Subcutaneous abdominal adipose tissue (tissue), 5 donors: ENCODE data around the gene PARP15.
"Not testable (repeated sequence)": the region's sequence is repeated elsewhere in the genome, so short reads cannot be mapped to it uniquely, and the experiment has no call there.

Experiments used
- H3K27ac ChIP-seq: one replicate; pipeline ENCODE4 v1.7.0; 2013; ENCODE audit warnings: low read depth, mild to moderate bottlenecking, inconsistent platforms, low read length, moderate library complexity
- H3K27me3 ChIP-seq, 5 donors: one replicate each; pipeline ENCODE4 v1.7.0; 2013; ENCODE audit warnings: low read length in 5 of 5, inconsistent platforms in 1 of 5; ENCODE audit not compliant: control insufficient read depth in 5 of 5, insufficient read depth in 4 of 5
- H3K36me3 ChIP-seq, 5 donors: one replicate each; pipeline ENCODE4 v1.7.0; 2013; ENCODE audit warnings: low read length in 5 of 5; ENCODE audit not compliant: control insufficient read depth in 5 of 5, insufficient read depth in 5 of 5
- H3K4me1 ChIP-seq, 5 donors: one replicate each; pipeline ENCODE4 v1.7.0; 2013; ENCODE audit warnings: low read length in 5 of 5, mild to moderate bottlenecking in 3 of 5, moderate library complexity in 1 of 5; ENCODE audit not compliant: control insufficient read depth in 5 of 5, insufficient read depth in 5 of 5
- H3K4me3 ChIP-seq, 5 donors: one replicate each; pipeline ENCODE4 v1.7.0; 2013; ENCODE audit warnings: low read length in 5 of 5, low read depth in 1 of 5
- H3K9ac ChIP-seq, 5 donors: one replicate each; pipeline ENCODE4 v1.7.0; 2013; ENCODE audit warnings: low read length in 5 of 5, mild to moderate bottlenecking in 4 of 5, moderate library complexity in 3 of 5
- H3K9me3 ChIP-seq, 5 donors: one replicate each; pipeline ENCODE4 v1.7.0; 2013; ENCODE audit warnings: low read length in 5 of 5; ENCODE audit not compliant: control insufficient read depth in 5 of 5
- donor health status: healthy.
- donor health status: healthy.
- donor health status: healthy.
- donor health status: healthy.
- donor health status: healthy.

PARP15 gene

GRCh38 chr3:122658336-122658735 is 80.9 kb downstream of the PARP15 start:
- not testable (repeated sequence) for H3K27me3 ChIP-seq, H3K9ac ChIP-seq, H3K9me3 ChIP-seq, H3K4me1 ChIP-seq, H3K27ac ChIP-seq, H3K36me3 ChIP-seq, H3K4me3 ChIP-seq

- Histone ChIP-seq H3K9ac (no peak overlapping the region), H3K27ac (no peak overlapping the region), H3K4me3 (no peak overlapping the region), H3K9me3 (peaks cover 0 to 4% (median 0%) of the 10 kb centered on the region in 5 donors), H3K4me1 (no peaks in the 10 kb centered on the region), H3K27me3 (peaks cover 0 to 4% (median 0%) of the 10 kb centered on the region in 5 donors), H3K36me3 (no peaks in the 10 kb centered on the region)
Measured at GRCh38 chr3:122660297-122660974, 83.0 kb downstream of the PARP15 start.

- H3K4me3 ChIP-seq, result no peak overlapping the region
- no peaks in the 10 kb centered on the region for H3K4me1 ChIP-seq
- H3K36me3 ChIP-seq, result no peaks in the 10 kb centered on the region
- peaks cover 0 to 4% (median 0%) of the 10 kb centered on the region in 5 donors for H3K9me3 ChIP-seq
- H3K27me3 ChIP-seq, result peaks cover 0 to 4% (median 0%) of the 10 kb centered on the region in 5 donors
- no peak overlapping the region for H3K9ac ChIP-seq
- H3K27ac ChIP-seq, result no peak overlapping the region
Measured at GRCh38 chr3:122661633-122662032, 84.2 kb downstream of the PARP15 start.

GRCh38 chr3:122662505-122662904 is 85.1 kb downstream of the PARP15 start:
- no peak overlapping the region for H3K4me3 ChIP-seq
- peaks cover 0 to 4% (median 0%) of the 10 kb centered on the region in 5 donors for H3K27me3 ChIP-seq
- H3K27ac ChIP-seq, result no peak overlapping the region
- no peaks in the 10 kb centered on the region for H3K36me3 ChIP-seq
- no peak overlapping the region for H3K9ac ChIP-seq
- H3K9me3 ChIP-seq, result peaks cover 0 to 4% (median 0%) of the 10 kb centered on the region in 5 donors
- H3K4me1 ChIP-seq, result no peaks in the 10 kb centered on the region

GRCh38 chr3:122665226-122665786 is 87.9 kb downstream of the PARP15 start:
- H3K27ac ChIP-seq, result no peak overlapping the region
- peaks cover 0 to 4% (median 0%) of the 10 kb centered on the region in 5 donors for H3K9me3 ChIP-seq
- no peak overlapping the region for H3K9ac ChIP-seq
- no peaks in the 10 kb centered on the region for H3K4me1 ChIP-seq
- no peak overlapping the region for H3K4me3 ChIP-seq
- no peaks in the 10 kb centered on the region for H3K36me3 ChIP-seq
- peaks cover 0 to 4% (median 0%) of the 10 kb centered on the region in 5 donors for H3K27me3 ChIP-seq

GRCh38 chr3:122665881-122666280 is 88.4 kb downstream of the PARP15 start:
- Histone ChIP-seq H3K4me1 (no peaks in the 10 kb centered on the region), H3K9me3 (peaks cover 0 to 4% (median 0%) of the 10 kb centered on the region in 5 donors), H3K27ac (no peak overlapping the region), H3K36me3 (no peaks in the 10 kb centered on the region), H3K27me3 (peaks cover 0 to under 1% (median 0%) of the 10 kb centered on the region in 5 donors), H3K9ac (no peak overlapping the region), H3K4me3 (no peak overlapping the region)

GRCh38 chr3:122668930-122669730 is 91.7 kb downstream of the PARP15 start:
- Histone ChIP-seq H3K4me3 (no peak overlapping the region), H3K9ac (no peak overlapping the region), H3K27me3 (no peaks in the 10 kb centered on the region), H3K4me1 (no peaks in the 10 kb centered on the region), H3K36me3 (no peaks in the 10 kb centered on the region), H3K9me3 (no peaks in the 10 kb centered on the region), H3K27ac (no peak overlapping the region)

- Histone ChIP-seq H3K36me3 (no peaks in the 10 kb centered on the region), H3K9me3 (no peaks in the 10 kb centered on the region), H3K9ac (no peak overlapping the region), H3K27ac (no peak overlapping the region), H3K4me3 (no peak overlapping the region), H3K27me3 (no peaks in the 10 kb centered on the region), H3K4me1 (no peaks in the 10 kb centered on the region)
Measured at GRCh38 chr3:122671553-122671952, 94.1 kb downstream of the PARP15 start.

GRCh38 chr3:122674339-122674738 is 96.9 kb downstream of the PARP15 start:
- Histone ChIP-seq H3K27ac (no peak overlapping the region), H3K4me3 (no peak overlapping the region), H3K36me3 (no peaks in the 10 kb centered on the region), H3K9me3 (no peaks in the 10 kb centered on the region), H3K9ac (no peak overlapping the region), H3K4me1 (peaks cover 0 to 12% (median 7%) of the 10 kb centered on the region in 5 donors), H3K27me3 (no peaks in the 10 kb centered on the region)

- H3K9ac ChIP-seq, result no peak overlapping the region
- peaks cover 0 to 30% (median 23%) of the 10 kb centered on the region in 5 donors for H3K4me1 ChIP-seq
- no peaks in the 10 kb centered on the region for H3K27me3 ChIP-seq
- H3K36me3 ChIP-seq, result no peaks in the 10 kb centered on the region
- H3K9me3 ChIP-seq, result no peaks in the 10 kb centered on the region
- H3K27ac ChIP-seq, result no peak overlapping the region
- no peak overlapping the region for H3K4me3 ChIP-seq
Measured at GRCh38 chr3:122676759-122677158, 99.3 kb downstream of the PARP15 start.
